GM21367 (cell line): Measurements from ENCODE around the gene DACH2.
A peak's percentile ranks its signal among the peaks of the same experiment; 100 is the strongest.
"Not testable (repeated sequence)": the region's sequence is repeated elsewhere in the genome, so short reads cannot be mapped to it uniquely, and the experiment has no call there.

Experiments used
- ATAC-seq: cut with Tn5 transposase; IDR thresholded peaks from one replicate; pipeline ENCODE4 v1.9.1; 2021; ENCODE audit not compliant: unreplicated experiment

Gene DACH2

GRCh38 chrX:86148024-86148511 lies at the start of gene DACH2:
Gene DACH2 (plus strand): TSS chrX:86148451.
- ATAC-seq: peak; percentile 94

GRCh38 chrX:86102341-86102740 lies 45.9 kb upstream of the DACH2 start:
- no peak for ATAC-seq

- ATAC-seq: no peak
Observed at GRCh38 chrX:86103061-86103460, 45.2 kb upstream of the DACH2 start.

- no peak for ATAC-seq
Observed at GRCh38 chrX:86104526-86104925, 43.7 kb upstream of the DACH2 start.

GRCh38 chrX:86121916-86122315 lies 26.3 kb upstream of the DACH2 start:
- ATAC-seq: no peak

GRCh38 chrX:86133761-86134160 lies 14.5 kb upstream of the DACH2 start:
- no peak for ATAC-seq

- no peak for ATAC-seq
Observed at GRCh38 chrX:86137071-86137470, 11.2 kb upstream of the DACH2 start.

GRCh38 chrX:86141786-86142185 lies 6.5 kb upstream of the DACH2 start:
- no peak for ATAC-seq

- ATAC-seq: no peak
Observed at GRCh38 chrX:86146102-86146501, 2.1 kb upstream of the DACH2 start.

GRCh38 chrX:86148594-86148993 lies 343 bp downstream of the DACH2 start:
- ATAC-seq: no peak

- ATAC-seq: no peak
Observed at GRCh38 chrX:86149119-86149518, 868 bp downstream of the DACH2 start.

- ATAC-seq: no peak
Observed at GRCh38 chrX:86154553-86154952, 6.3 kb downstream of the DACH2 start.

- ATAC-seq: no peak
Observed at GRCh38 chrX:86171366-86171765, 23.1 kb downstream of the DACH2 start.

- no peak for ATAC-seq
Observed at GRCh38 chrX:86178906-86179305, 30.7 kb downstream of the DACH2 start.

- ATAC-seq: not testable (repeated sequence)
Observed at GRCh38 chrX:86181325-86181724, 33.1 kb downstream of the DACH2 start.

GRCh38 chrX:86192827-86193226 lies 44.6 kb downstream of the DACH2 start:
- no peak for ATAC-seq

- no peak for ATAC-seq
Observed at GRCh38 chrX:86194758-86195157, 46.5 kb downstream of the DACH2 start.

GRCh38 chrX:86195343-86195742 lies 47.1 kb downstream of the DACH2 start:
- ATAC-seq: no peak

- ATAC-seq: no peak
Observed at GRCh38 chrX:86197815-86198214, 49.6 kb downstream of the DACH2 start.

- no peak for ATAC-seq
Observed at GRCh38 chrX:86210772-86211171, 62.5 kb downstream of the DACH2 start.

- ATAC-seq: no peak
Observed at GRCh38 chrX:86215260-86215659, 67.0 kb downstream of the DACH2 start.

- no peak for ATAC-seq
Observed at GRCh38 chrX:86237482-86237881, 89.2 kb downstream of the DACH2 start.

GRCh38 chrX:86241547-86241946 lies 93.3 kb downstream of the DACH2 start:
- ATAC-seq: no peak

- no peak for ATAC-seq
Observed at GRCh38 chrX:86263526-86263925, 115.3 kb downstream of the DACH2 start.
